HG02798 (cell line): ENCODE data around the gene SLC26A11.
"Not testable (repeated sequence)": the region's sequence is repeated elsewhere in the genome, so short reads cannot be mapped to it uniquely, and the experiment has no call there.

Experiments
- ATAC-seq: cut with Tn5 transposase; IDR thresholded peaks from one replicate; pipeline ENCODE4 v1.9.1; 2021; ENCODE audit warnings: mild to moderate bottlenecking; ENCODE audit not compliant: unreplicated experiment, poor library complexity

SLC26A11 gene

DNA sequence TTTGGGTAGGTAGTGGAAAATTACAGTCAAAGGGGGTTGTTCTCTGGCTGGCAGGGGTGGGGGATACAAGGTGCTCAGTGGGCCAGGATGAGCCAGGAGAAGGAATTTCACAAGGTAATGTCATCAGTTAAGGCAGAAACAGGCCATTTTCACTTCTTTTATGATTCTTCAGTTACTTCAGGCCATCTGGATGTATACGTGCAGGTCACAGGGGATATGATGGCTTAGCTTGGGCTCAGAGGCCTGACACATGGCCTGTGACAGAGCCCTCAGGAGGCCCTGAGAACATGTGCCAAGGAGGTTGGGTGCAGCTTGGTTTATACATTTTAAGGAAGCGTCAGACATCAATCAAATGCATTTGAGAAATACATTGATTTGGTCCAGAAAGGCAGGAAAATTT lies 38.1 kb downstream of the SLC26A11 start:
- ATAC-seq, result not testable (repeated sequence)

- no peak for ATAC-seq
Observed at GRCh38 chr17:80259457-80260068, 39.3 kb downstream of the SLC26A11 start.

- peak; percentile 58 for ATAC-seq
Observed at GRCh38 chr17:80260069-80260535, 39.9 kb downstream of the SLC26A11 start.

- peak; percentile 43 for ATAC-seq
Observed at GRCh38 chr17:80260791-80261158, 40.5 kb downstream of the SLC26A11 start, which contains the start of gene RNF213. Gene RNF213 (plus strand): TSS chr17:80260852. CDS start chr17:80263682, 2,830 bp downstream.

GRCh38 chr17:80261159-80261894 lies 41.1 kb downstream of the SLC26A11 start:
- no peak for ATAC-seq

GRCh38 chr17:80261895-80262279 lies 41.7 kb downstream of the SLC26A11 start:
- ATAC-seq, result no peak

DNA sequence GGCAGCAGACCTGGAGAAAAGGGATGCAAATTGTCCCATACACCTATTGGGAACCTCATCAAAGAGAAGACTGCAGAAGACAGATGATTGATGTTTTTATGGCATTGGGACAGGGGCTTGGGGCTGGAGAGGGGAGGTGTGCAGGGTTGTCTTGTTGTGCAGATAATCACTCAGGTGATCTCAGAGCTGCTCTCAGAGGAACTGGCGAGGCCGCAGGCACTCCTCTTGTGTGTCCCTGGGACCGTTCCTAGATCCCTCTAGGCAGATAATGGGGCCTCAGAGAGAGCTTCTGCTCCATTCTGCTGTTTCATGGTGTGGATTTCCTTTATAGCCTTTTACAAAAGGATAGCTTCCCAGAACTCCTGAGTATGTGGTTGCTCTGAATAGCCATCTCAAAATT lies 42.1 kb downstream of the SLC26A11 start:
- no peak for ATAC-seq

DNA sequence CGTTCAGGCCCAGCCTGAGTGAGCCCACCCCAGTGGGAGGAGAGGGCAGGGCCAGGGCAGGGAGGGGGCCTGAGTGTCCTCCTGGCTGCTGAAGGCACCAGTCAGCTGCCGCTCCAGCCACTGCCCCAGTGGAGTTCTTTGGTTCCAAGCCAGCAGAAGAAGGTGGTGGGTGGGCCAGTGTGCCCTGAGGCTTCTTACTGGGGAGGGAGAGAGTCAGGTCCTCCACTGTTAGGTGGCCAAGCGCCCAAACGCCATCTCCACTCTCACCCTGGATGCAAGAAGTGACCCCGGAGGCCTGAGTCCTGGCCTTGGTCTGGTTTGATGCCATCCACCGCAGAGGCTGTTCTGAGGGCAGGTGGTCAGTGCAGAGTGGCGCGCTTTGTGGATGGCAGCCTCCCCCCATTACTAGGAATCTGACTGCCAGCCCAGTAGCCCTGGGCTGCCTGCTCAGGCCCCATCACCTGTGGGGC lies 42.6 kb downstream of the SLC26A11 start:
- ATAC-seq, result no peak

GRCh38 chr17:80263253-80264204 lies 43.3 kb downstream of the SLC26A11 start:
- peak; percentile 32 for ATAC-seq

DNA sequence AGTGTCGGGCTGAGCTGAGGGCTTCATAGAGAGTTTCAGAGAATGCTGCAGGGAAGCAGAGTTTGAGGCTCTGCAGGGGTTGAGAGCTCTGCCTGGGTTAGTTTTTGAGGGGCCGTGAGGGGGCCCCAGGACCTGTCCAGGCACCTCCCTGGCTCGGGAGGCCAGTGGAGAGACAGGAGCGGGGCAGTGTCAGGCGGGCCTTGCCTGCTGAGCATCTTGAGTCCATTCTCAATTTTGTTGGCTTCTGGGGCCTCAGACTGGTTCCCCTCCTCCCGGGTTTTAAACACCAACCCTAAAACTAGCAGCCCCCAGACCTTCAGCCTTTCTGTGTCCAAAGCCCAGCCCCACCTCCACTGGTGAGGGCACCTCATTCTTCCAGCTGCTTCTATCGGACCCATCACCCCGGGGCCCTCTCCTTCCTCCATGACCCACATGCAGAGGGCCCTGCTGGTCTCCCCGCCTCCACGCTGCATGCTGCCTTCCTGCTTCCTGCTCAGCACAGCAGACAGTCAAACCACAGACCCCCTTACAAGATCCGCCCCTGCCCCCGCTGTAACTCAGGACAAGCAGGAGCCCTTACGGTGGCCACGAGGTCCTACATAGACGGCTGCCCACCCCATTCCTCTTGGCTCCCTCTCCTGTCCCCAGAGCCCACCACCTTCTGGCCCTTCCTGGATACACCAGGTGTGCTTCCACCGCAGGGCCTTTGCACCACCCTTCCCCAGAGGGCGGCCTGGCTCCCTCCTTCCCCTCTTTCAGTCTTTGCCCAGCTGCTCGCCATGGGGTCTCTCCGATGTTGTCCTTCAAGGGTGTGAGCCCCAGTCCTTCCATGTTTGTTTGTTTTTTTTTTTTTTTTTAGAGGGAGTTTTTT lies 44.2 kb downstream of the SLC26A11 start:
- ATAC-seq, result no peak

- ATAC-seq, result peak; percentile 19
Observed at GRCh38 chr17:80265205-80266068, 45.2 kb downstream of the SLC26A11 start.

DNA sequence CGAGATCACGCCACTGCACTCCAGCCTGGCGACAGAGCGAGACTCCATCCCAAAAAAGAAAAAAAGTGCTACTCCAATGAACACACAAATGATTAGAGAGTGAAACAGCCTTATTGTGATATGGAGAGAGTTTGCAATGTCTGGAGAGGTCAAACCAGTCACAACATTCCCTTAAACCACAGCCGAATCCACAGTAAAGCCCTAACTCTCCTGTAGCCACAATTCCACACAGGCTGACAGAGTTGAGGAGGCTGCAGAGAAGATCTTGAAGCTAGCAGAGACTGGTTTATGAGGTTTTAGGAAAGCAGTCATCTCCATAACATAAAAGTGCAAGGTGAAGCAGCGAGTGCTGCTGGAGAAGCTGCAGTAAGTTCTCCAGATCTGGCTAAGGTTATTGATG lies 47.2 kb downstream of the SLC26A11 start:
- no peak for ATAC-seq

- no peak for ATAC-seq
Observed at GRCh38 chr17:80268427-80268826, 48.2 kb downstream of the SLC26A11 start.

DNA sequence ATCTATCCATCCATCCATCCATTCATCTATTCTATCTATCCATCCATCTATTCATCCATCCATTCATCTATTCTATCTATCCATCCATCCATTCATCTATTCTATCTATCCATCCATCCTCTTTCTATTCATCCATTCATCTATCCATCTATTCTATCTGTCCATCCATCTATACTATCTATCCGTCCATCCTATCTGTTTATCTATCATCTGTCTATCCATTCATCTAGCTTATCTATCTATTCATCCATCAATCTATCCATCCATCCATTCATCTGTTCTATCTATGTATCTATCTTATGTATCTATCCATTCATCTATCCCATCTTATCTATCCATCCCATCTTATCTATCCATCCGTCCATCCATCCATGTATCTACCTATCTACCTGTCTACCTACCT lies 49.2 kb downstream of the SLC26A11 start:
- no peak for ATAC-seq

DNA sequence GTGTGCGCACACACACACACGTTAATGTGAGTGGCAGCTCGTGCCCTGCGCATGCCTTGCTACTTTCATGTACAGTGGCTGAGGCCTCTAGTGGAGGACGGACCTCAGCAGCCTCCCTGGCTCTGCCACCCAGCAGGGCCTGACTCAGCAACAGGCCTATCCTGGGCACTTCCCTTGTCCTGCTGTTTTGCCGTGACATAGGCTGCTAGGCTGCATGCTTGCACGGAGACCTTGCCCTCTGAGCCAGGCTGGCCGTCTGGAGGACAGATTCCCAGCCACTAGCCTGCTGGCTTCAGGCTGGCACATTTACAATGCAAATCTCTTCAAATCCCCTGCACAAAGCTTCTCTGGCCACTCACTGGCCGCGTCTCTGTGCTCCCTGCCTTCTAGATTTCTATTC lies 49.9 kb downstream of the SLC26A11 start:
- ATAC-seq, result no peak

DNA sequence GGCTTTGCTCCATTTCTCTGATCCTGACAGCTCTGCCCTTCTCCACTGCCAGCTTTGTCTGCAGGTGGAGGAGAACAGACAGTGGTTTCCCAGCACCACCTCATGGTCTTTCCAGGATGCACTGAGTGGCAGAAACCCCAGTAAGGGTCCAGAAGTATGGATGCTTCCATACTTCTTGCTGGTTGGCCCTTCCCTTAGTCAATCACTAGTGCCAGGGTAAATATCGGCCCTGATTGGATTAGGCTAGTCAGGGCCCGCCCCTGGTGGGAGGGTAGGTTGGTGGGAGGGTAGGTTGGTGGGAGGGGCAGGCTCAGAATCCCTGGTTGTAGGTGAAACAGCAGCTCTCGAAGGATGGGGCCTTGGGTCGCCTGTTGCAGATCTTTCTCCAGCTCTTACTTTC lies 50.6 kb downstream of the SLC26A11 start:
- no peak for ATAC-seq

GRCh38 chr17:80272366-80272765 lies 52.1 kb downstream of the SLC26A11 start:
- ATAC-seq, result no peak

DNA sequence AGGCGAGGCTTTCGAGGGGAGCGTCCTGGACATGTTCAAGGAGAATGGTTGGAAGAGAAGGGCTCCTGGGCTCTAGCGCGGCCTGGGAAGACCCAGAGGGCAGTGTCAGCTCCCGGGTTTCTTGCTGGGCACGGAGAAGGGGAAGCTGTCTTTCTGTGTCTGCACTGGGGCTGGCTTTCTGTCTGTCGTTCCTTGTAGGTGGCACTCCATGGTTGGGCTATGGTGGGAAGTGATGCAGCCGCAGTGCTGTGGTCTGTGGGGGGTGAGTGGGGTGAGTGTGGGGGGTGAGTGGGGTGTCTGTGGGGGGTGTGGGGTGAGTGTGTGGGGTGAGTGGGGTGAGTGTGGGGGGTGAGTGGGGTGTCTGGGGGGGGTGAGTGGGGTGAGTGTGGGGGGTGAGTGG lies 54.1 kb downstream of the SLC26A11 start:
- no peak for ATAC-seq
